ENCODE results near the gene MAP3K9. TPM values are rescaled to one million over a fixed set of nuclear protein-coding genes. Genes with fewer than 3 reads are reported as not detected.
"Not testable (repeated sequence)": the region's sequence is repeated elsewhere in the genome, so short reads cannot be mapped to it uniquely, and the experiment has no call there.

MAP3K9 gene
- total and polyA plus RNA-seq, 8 donors, result 0.46 to 11.0 (median 7.1) TPM

GRCh38 chr14:70855486-70855885, 46.2 kb upstream of the MAP3K9 start:
- Histone ChIP-seq H3K36me3 (no peaks in the 10 kb centered on the region), H3K4me3 (no peak overlapping the region), H3K9me3 (no peaks in the 10 kb centered on the region), H3K27me3 (no peaks in the 10 kb centered on the region), H3K27ac (no peak overlapping the region), H3K4me1 (no peaks in the 10 kb centered on the region)
- WGBS, 5 donors, result 60 to 71% (median 65%) methylated on average over 5 of the region's 5 CpGs
- no peak for TF ChIP-seq POLR2AphosphoS5 (IDR thresholded peaks at IDR 0.05)
- TF ChIP-seq EP300 (IDR thresholded peaks at IDR 0.05), result no peak
- no peak for TF ChIP-seq POLR2A (IDR thresholded peaks at IDR 0.05)
- no peak for TF ChIP-seq CTCF (IDR thresholded peaks at IDR 0.05)
- intact Hi-C loops (cut with DNase I; ENCODE audit: low total_unique reads), result no loop called here
- DNase-seq, result no peak

GRCh38 chr14:70853658-70854057, 44.3 kb upstream of the MAP3K9 start:
- DNase-seq; H3K4me1 ChIP-seq; intact Hi-C loops (cut with DNase I; ENCODE audit: low total_unique reads); H3K9me3 ChIP-seq; H3K4me3 ChIP-seq; H3K27me3 ChIP-seq; H3K36me3 ChIP-seq; H3K27ac ChIP-seq: not testable (repeated sequence)
- WGBS, 5 donors, result 67 to 94% (median 82%) methylated on average over 2 to 3 of the region's 3 CpGs

GRCh38 chr14:70847406-70848090, 38.2 kb upstream of the MAP3K9 start:
- Histone ChIP-seq H3K27ac (no peak overlapping the region), H3K9me3 (no peaks in the 10 kb centered on the region), H3K27me3 (no peaks in the 10 kb centered on the region), H3K4me3 (no peak overlapping the region), H3K4me1 (no peaks in the 10 kb centered on the region), H3K36me3 (no peaks in the 10 kb centered on the region)
- intact Hi-C loops (cut with DNase I; ENCODE audit: low total_unique reads), result no loop called here
- TF ChIP-seq CTCF (IDR thresholded peaks at IDR 0.05) (no peak), EP300 (IDR thresholded peaks at IDR 0.05) (no peak), POLR2A (IDR thresholded peaks at IDR 0.05) (no peak), POLR2AphosphoS5 (IDR thresholded peaks at IDR 0.05) (no peak)
- WGBS, 5 donors, result 79 to 90% (median 86%) methylated on average over 3 of the region's 3 CpGs
- DNase-seq, result no peak

GRCh38 chr14:70845601-70846000, 36.3 kb upstream of the MAP3K9 start:
- intact Hi-C loops (cut with DNase I; ENCODE audit: low total_unique reads), result no loop called here
- H3K27me3 ChIP-seq, result no peaks in the 10 kb centered on the region
- H3K27ac ChIP-seq, result no peak overlapping the region
- WGBS, 5 donors, result 74 to 96% (median 84%) methylated on average over 2 of the region's 2 CpGs
- H3K9me3 ChIP-seq, result no peaks in the 10 kb centered on the region
- H3K4me1 ChIP-seq, result no peaks in the 10 kb centered on the region
- DNase-seq, result no peak
- no peak overlapping the region for H3K4me3 ChIP-seq
- TF ChIP-seq CTCF (IDR thresholded peaks at IDR 0.05) (no peak), POLR2AphosphoS5 (IDR thresholded peaks at IDR 0.05) (no peak), POLR2A (IDR thresholded peaks at IDR 0.05) (no peak), EP300 (IDR thresholded peaks at IDR 0.05) (no peak)
- no peaks in the 10 kb centered on the region for H3K36me3 ChIP-seq

GRCh38 chr14:70842851-70843462, 33.6 kb upstream of the MAP3K9 start:
- DNase-seq, result no peak
- H3K27me3 ChIP-seq, result no peaks in the 10 kb centered on the region
- WGBS, 5 donors, result 61 to 74% (median 71%) methylated on average over 2 of the region's 2 CpGs
- H3K4me1 ChIP-seq, result no peaks in the 10 kb centered on the region
- TF ChIP-seq POLR2A (IDR thresholded peaks at IDR 0.05) (no peak), CTCF (IDR thresholded peaks at IDR 0.05) (no peak), EP300 (IDR thresholded peaks at IDR 0.05) (no peak), POLR2AphosphoS5 (IDR thresholded peaks at IDR 0.05) (no peak)
- H3K27ac ChIP-seq, result no peak overlapping the region
- H3K9me3 ChIP-seq, result no peaks in the 10 kb centered on the region
- no peak overlapping the region for H3K4me3 ChIP-seq
- H3K36me3 ChIP-seq, result no peaks in the 10 kb centered on the region
- intact Hi-C loops (cut with DNase I; ENCODE audit: low total_unique reads), result no loop called here

Measured in stomach (tissue), 9 donors.